Fibroblast of peridontal ligament (primary cell): ENCODE data around the gene XIRP2.

Experiments
- DNase-seq: peaks from one replicate; pipeline ENCODE4 v3.0.0-alpha.2; 2010; ENCODE audit errors: extremely low read depth

XIRP2 gene, protein sequence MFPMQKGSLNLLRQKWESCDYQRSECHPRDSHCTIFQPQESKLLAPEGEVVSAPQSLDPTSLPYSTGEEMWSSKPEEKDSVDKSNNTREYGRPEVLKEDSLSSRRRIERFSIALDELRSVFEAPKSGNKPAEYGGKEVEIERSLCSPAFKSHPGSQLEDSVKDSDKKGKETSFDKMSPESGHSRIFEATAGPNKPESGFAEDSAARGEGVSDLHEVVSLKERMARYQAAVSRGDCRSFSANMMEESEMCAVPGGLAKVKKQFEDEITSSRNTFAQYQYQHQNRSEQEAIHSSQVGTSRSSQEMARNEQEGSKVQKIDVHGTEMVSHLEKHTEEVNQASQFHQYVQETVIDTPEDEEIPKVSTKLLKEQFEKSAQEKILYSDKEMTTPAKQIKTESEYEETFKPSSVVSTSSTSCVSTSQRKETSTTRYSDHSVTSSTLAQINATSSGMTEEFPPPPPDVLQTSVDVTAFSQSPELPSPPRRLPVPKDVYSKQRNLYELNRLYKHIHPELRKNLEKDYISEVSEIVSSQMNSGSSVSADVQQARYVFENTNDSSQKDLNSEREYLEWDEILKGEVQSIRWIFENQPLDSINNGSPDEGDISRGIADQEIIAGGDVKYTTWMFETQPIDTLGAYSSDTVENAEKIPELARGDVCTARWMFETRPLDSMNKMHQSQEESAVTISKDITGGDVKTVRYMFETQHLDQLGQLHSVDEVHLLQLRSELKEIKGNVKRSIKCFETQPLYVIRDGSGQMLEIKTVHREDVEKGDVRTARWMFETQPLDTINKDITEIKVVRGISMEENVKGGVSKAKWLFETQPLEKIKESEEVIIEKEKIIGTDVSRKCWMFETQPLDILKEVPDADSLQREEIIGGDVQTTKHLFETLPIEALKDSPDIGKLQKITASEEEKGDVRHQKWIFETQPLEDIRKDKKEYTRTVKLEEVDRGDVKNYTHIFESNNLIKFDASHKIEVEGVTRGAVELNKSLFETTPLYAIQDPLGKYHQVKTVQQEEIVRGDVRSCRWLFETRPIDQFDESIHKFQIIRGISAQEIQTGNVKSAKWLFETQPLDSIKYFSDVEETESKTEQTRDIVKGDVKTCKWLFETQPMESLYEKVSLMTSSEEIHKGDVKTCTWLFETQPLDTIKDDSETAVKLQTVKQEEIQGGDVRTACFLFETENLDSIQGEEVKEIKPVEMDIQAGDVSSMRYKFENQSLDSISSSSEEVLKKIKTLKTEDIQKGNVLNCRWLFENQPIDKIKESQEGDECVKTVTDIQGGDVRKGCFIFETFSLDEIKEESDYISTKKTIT (N-terminal part only)

GRCh38 chr2:166888180-166888579, at the start of gene XIRP2:
TSS of gene XIRP2 (plus strand) at chr2:166888480. CDS start at chr2:166903483, 15,003 bp downstream.
- DNase-seq: no peak

- no peak for DNase-seq
Observed at GRCh38 chr2:166841152-166841551, 47.1 kb upstream of the XIRP2 start.

DNA sequence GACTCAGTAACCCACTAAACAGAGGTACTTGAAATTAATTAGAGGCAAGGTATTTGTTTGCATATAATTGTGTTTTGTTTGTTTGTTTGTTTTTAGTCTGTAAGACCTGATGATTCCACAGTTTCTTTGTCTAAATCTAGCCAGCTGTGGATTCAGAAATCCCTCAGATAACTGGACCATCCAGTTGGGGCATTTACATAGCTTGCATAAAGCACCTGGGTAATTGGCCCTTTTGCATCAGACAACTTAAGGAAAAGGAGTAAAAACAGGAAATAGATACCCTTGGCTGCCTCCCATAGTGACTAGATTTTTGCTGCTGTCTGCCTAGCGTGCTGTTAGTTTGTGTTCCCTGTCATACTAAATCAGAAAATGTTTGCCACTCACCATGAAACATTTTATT, 46.6 kb upstream of the XIRP2 start:
- DNase-seq: no peak

DNA sequence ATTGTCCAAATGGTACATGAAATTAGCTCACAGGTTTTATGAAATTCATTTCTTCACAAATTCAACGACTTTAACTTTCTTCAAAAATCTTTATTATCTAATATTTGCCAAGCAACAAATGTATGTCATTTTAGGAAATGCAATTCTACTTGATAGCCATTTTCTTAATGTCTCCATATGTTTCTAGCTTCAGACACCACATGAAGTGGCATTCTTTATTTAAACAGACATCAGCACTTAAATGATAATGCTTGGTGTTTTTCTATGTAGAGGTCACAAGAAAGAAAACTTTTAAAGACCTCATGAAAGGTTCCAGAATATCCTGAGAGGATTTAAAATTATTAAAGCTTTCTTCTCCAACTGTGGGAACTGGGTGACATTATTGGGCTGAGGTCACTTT, 44.2 kb upstream of the XIRP2 start:
- DNase-seq: no peak

- no peak for DNase-seq
Observed at GRCh38 chr2:166862468-166863132, 25.7 kb upstream of the XIRP2 start.

- no peak for DNase-seq
Observed at GRCh38 chr2:166867874-166868514, 20.3 kb upstream of the XIRP2 start.

DNA sequence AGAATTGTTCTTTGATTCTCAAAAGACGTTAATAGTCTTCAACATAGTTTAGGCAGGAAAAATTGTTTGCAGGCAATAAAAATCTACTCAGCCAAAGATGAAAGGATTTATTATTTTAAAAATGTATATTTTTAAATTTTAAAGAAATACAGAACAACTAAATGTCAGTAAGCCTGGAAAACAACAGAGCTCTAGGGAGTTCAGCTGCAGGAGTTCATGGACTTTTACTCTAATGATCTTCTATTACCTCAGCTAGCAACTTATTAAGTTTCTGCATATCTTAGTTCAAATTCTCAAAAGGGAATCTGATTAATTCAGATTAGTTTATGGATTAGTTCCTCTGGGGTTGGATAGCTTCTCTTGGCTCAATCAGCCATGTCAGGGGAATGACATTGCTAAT, 17.9 kb upstream of the XIRP2 start:
- DNase-seq: no peak

DNA sequence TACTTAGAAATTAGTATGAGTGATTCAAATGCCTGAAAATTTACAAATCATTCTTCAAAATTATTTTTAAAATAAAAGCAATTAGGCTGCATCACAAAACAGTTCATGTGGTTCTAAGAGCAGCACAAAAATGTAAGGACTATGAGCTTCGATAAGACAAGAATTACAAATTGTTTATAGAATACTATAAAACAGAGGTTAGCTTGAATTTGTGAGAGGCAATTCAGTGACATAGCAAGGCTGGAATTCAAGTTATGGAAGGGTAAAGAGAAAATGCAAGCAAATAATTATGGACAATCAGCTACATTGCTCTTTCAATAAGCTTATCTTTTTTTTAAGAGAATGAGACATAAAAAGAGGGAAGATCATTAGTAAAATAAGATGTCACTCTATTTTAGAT, 7.1 kb upstream of the XIRP2 start:
- peak; percentile 31 for DNase-seq

GRCh38 chr2:166882851-166883250, 5.4 kb upstream of the XIRP2 start:
- no peak for DNase-seq

GRCh38 chr2:166891727-166892126, 3.4 kb downstream of the XIRP2 start:
- no peak for DNase-seq

- no peak for DNase-seq
Observed at GRCh38 chr2:166892397-166892796, 4.1 kb downstream of the XIRP2 start.

DNA sequence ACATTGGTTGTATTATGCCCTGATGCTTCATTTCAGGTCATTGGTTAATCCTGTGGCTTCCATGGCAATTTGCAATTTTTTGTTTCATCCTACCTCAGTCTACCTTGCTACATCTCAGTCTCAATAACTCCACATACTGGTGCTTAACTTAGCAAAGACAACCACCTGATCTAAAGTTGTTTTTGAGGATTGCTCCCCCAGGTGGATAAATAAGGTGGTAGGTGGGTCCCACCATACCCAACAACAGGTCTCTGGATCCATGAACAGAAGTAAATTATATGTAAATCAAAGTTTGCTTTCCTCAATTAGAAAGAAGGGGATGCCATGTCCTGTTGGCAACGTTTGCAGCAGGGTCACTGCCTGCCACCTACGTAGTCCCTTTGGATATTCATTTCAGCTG, 7.0 kb downstream of the XIRP2 start:
- DNase-seq: no peak

DNA sequence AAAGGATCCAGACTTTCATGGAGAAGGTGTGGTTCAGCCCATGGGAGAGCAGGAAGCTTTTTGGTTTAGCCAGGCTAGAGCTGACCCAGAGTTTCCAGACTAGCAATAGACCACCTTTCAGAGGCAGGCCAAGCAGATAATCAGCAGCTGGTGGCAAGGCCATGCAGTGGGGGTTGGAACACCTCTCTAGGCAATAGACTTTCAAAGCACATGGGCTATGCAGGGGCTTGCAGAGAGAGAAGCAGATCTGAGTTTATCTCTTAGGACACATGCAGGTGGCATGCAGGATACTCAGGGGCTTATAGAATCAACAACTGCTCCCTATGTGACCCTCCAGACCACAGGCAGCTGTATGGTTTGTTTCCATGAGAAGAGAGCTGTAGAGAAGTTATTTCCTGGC, 9.4 kb downstream of the XIRP2 start:
- DNase-seq: no peak

DNA sequence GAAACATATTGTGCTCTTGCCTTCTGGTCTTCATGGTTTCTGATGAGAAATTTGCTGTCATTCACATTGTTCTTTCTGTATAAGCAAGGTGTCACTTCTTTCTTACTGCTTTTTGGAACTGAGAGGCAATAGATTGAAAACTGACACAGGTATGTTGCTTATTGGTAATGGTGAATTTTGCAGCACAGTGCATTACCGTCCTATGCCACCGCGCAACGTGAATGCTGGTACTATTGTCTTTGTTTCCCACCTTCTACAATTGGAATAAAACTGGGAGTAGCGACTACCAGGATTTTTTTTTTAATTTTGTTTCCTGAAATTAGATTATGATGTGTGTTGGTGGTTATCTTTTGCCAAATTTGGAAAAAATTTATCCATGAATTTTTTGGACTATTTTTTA, 11.4 kb downstream of the XIRP2 start:
- no peak for DNase-seq

DNA sequence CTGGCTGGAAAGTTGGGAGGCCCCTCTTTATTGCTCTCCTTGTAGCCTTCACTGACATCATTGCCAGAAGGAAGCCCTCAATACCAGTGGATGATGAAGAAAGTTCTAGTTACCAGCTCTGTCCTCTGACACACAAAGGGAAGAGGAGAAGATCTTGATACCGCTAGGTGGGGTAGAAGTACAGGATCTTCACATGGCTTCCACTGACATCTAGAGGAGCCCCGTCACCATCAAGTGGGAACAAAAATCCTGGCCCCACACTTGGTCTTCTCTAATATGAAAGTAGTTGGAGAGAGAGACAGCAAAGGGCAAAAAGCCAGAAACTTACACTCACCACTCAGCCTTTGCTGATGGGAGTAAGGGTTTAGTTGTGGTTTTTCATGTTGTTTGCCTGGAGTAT, 12.4 kb downstream of the XIRP2 start:
- DNase-seq: peak; percentile 40

- peak; percentile 10 for DNase-seq
Observed at GRCh38 chr2:166901336-166901735, 13.1 kb downstream of the XIRP2 start.

DNA sequence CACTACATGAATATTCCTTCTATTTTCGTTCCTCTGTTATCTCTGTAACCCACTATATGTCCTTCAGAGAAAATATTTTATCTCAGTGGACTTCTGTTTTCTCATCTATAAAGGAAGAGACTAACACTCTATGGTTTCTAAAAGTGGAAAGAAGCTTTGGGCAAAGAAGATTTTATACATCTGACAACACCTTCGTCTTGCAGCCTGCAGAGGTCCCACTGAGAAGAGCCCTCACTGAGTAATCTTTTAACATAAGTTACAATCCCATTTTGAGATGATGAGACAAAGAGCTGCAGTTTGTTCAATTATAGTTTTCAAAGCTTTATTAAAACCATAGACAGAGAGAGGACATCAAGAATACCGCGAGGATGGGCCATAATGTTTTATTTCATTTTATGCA, 28.7 kb downstream of the XIRP2 start:
- no peak for DNase-seq

DNA sequence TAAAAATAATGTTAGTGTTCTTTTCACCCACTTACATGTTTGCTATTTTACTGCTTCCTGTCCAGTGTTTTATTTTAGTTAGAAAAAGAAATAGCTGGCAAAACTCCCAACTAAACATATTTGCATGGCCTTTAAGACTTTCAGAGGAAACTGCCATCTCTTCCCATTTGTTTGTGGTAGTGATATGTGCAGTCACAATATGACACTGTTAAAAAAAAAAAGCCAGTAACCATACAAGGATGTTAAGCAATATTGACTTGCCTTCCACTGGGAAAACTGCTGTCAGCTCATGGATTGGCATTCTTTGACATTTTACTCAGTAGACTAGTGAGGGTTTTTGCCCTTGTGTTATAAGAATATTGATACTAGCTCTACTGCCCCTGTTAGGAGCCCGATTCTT, 29.1 kb downstream of the XIRP2 start:
- DNase-seq: peak; percentile 5

GRCh38 chr2:166921261-166921896, 33.1 kb downstream of the XIRP2 start:
- no peak for DNase-seq

- no peak for DNase-seq
Observed at GRCh38 chr2:166924967-166925366, 36.7 kb downstream of the XIRP2 start.

GRCh38 chr2:166926657-166927056, 38.4 kb downstream of the XIRP2 start:
- DNase-seq: no peak
